Right cardiac atrium (tissue), 5 donors: ENCODE measurements around the gene ARIH2. TPM values are rescaled to one million over a fixed set of nuclear protein-coding genes. Genes with fewer than 3 reads are reported as not detected.

ENCODE experiments used
- ATAC-seq, 2 donors: fragments of 200-7000 bp; cut with Tn5 transposase; one replicate each; pipeline versions ENCODE4 v1.8.0 to v1.9.1; 2020; ENCODE audit warnings: moderate library complexity in 2 of 2, mild to moderate bottlenecking in 1 of 2
- DNase-seq, 3 donors: peaks; one replicate each; pipeline ENCODE4 v3.0.0-alpha.2; 2020
- H3K27ac ChIP-seq: one replicate; pipeline ENCODE4 v1.5.1; 2013; ENCODE audit warnings: mild to moderate bottlenecking, low read length, control low read depth, moderate library complexity
- H3K27me3 ChIP-seq: one replicate; pipeline ENCODE4 v1.6.1; 2013; ENCODE audit not compliant: control insufficient read depth, insufficient read depth
- H3K4me1 ChIP-seq: one replicate; pipeline ENCODE4 v1.6.1; 2013; ENCODE audit warnings: low read length; ENCODE audit not compliant: control insufficient read depth, insufficient read depth
- H3K4me3 ChIP-seq: one replicate; pipeline ENCODE4 v1.5.1; 2013; ENCODE audit warnings: low read length, control low read depth
- H3K9me3 ChIP-seq: one replicate; pipeline ENCODE4 v1.6.1; 2013; ENCODE audit warnings: low read length; ENCODE audit not compliant: control insufficient read depth
- WGBS: extraction: QIAGEN DNeasy Blood & Tissue Kit; methylation state at CpG from one replicate; pipeline ENCODE4 v1.1.7; 2013; 5-methylcytosine and 5-hydroxymethylcytosine counted together
- intact Hi-C, 4 donors: fragments of 100-400 bp; cut with DNase I; formaldehyde crosslinking; loops; one replicate each; pipeline versions ENCODE4 v1.11.0 to v1.14.0; 2022 to 2023
- polyA plus RNA-seq: library from polyadenylated mRNA; stranded (reverse); fragments of 200-250 nt; gene quantifications from one replicate; pipeline ENCODE4 v1.2.3, GENCODE V29; 2013
- total RNA-seq, 4 donors: library from RNA; stranded (reverse); fragmentation: NEBNext Ultra II Directional; extraction: Animal tissue kit (Norgen Biotek cat#: 25700); gene quantifications; one replicate each; pipeline ENCODE4 v1.2.1, GENCODE V29; 2021
- donor health status: healthy with polysubstance abuse.
- donor health status: DM: no; HTN: yes; CAD: no.
- donor health status: DM: no; HTN: no; CAD: no.
- donor health status: DM: no; HTN: yes; CAD: no; lungs with severe emphysema.
- donor health status: DM: yes; HTN: yes; CAD: no.

Gene ARIH2
- total and polyA plus RNA-seq, 5 donors: 62.2 to 122 (median 96.5) TPM

GRCh38 chr3:49021813-49022687 lies 103.4 kb downstream of the ARIH2 start, which contains the start of gene NDUFAF3:
Gene NDUFAF3, plus strand, starts transcription at chr3:49022121. Its CDS starts 24 bp downstream, at chr3:49022145.
- no peaks in the 10 kb centered on the region for H3K27me3 ChIP-seq
- peaks cover 8% of the 10 kb centered on the region for H3K4me1 ChIP-seq
- H3K27ac ChIP-seq: peak within 1 kb of the TSS; percentile 90
- DNase-seq (peak; percentile 93 to 98 (median 97)), ATAC-seq (peak; percentile 86 to 89)
- intact Hi-C loops: no loop called here
- WGBS: under 1% methylated on average over 83 of the region's 83 CpGs
- H3K9me3 ChIP-seq: no peaks in the 10 kb centered on the region
- peak within 1 kb of the TSS; percentile 56 for H3K4me3 ChIP-seq

GRCh38 chr3:49022688-49023171 lies 104.1 kb downstream of the ARIH2 start:
- WGBS: 26% methylated on average over 12 of the region's 12 CpGs
- H3K4me1 ChIP-seq: peaks cover 3% of the 10 kb centered on the region
- H3K27ac ChIP-seq: peak overlapping the region; percentile 90
- DNase-seq: peak in 1 of 3 donors; percentile 54
- intact Hi-C loops: no loop called here
- H3K4me3 ChIP-seq: peak overlapping the region; percentile 56
- H3K27me3 ChIP-seq: no peaks in the 10 kb centered on the region
- no peak for ATAC-seq
- no peaks in the 10 kb centered on the region for H3K9me3 ChIP-seq

DNA sequence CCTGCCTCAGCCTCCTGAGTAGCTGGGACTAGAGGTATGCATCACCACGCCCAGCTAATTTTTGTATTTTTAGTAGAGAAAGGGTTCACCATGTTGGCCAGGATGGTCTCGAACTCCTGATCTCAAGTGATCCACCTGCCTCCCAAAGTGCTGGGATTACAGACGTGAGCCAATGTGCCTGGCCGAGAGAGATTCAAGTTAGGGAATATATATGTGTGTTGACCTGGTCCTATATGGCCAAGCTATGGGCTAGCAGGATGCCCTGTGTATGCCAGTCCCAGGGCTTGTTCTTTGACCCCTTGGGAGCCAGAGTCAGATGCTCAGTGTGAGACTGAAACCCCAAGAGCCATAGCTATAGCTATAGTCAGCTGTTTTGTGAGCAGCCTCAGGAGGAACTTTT lies 105.1 kb downstream of the ARIH2 start:
- DNase-seq (peak in 1 of 3 donors; percentile 7), ATAC-seq (no peak)
- intact Hi-C loops: no loop called here
- Histone ChIP-seq H3K4me1 (peaks cover 10% of the 10 kb centered on the region), H3K9me3 (no peaks in the 10 kb centered on the region), H3K27ac (no peak overlapping the region), H3K27me3 (no peaks in the 10 kb centered on the region), H3K4me3 (no peak overlapping the region)
- 84% methylated on average over 4 of the region's 4 CpGs for WGBS

DNA sequence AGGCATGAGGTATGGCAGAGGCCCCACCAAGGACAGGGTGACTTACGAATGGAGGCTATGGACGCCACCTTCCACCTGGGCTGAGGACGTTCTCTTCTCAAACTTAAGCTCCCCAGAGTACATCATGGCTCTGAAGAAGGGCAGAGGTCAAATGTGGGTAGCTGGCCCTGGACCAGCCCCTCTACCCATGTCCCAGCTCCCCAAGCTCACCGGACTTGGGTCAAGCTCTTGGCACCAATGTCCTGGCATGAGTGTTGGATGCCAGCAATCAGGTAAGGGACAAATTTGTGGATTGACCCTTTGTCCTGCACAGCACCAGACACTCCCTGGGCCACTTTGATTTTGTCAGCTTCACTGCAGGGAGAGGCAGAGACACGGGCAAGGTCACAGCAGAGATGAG lies 105.8 kb downstream of the ARIH2 start:
- Histone ChIP-seq H3K4me1 (peaks cover 10% of the 10 kb centered on the region), H3K27me3 (no peaks in the 10 kb centered on the region), H3K27ac (no peak overlapping the region), H3K9me3 (no peaks in the 10 kb centered on the region), H3K4me3 (no peak overlapping the region)
- DNase-seq: peak in 1 of 3 donors; percentile 19
- ATAC-seq: no peak
- intact Hi-C loops: no loop called here
- whole genome bisulfite sequencing: 69% methylated on average over 5 of the region's 5 CpGs

DNA sequence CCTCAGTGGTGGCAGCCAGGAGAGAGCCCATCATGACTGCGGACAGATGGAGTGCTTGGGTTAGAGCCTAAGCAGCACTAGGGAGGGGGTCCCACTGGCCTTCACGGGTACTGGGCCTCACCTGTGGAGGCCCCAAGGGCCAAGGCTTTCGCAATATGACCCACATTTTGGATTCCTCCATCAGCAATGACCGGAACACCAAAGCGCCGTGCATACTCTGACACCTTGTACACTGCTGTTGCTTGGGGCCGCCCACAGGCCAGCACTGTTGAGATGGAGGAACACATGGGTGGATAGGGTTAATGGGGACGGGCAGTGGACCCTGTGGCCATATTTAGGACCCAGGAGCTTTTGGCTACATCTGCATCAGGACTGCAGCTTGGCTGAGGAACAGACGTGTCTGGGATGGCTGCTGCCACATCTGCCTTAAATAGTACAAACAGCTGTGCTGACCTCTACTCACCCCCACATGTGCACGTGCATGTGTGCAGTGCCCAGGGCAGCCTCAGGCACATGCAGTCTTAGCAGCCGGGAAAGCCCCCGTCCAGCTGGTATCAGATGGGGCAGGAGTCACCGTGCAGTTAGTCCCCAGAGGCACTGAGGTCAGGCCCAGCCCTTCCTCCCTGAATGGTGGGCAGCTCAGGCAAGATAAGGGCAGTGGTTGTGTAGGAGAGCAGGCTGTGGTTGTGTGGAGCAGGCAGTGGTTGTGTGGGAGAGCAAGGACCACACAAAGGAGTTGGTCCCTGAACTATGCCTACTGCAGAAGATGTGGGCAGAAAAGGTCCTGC lies 106.6 kb downstream of the ARIH2 start:
- Histone ChIP-seq H3K27ac (no peak overlapping the region), H3K27me3 (no peaks in the 10 kb centered on the region), H3K4me3 (no peak overlapping the region), H3K9me3 (no peaks in the 10 kb centered on the region), H3K4me1 (peaks cover 8% of the 10 kb centered on the region)
- ATAC-seq (no peak), DNase-seq (peak in 1 of 3 donors; percentile 41)
- WGBS: 57% methylated on average over 13 of the region's 13 CpGs
- intact Hi-C loops: no loop called here

DNA sequence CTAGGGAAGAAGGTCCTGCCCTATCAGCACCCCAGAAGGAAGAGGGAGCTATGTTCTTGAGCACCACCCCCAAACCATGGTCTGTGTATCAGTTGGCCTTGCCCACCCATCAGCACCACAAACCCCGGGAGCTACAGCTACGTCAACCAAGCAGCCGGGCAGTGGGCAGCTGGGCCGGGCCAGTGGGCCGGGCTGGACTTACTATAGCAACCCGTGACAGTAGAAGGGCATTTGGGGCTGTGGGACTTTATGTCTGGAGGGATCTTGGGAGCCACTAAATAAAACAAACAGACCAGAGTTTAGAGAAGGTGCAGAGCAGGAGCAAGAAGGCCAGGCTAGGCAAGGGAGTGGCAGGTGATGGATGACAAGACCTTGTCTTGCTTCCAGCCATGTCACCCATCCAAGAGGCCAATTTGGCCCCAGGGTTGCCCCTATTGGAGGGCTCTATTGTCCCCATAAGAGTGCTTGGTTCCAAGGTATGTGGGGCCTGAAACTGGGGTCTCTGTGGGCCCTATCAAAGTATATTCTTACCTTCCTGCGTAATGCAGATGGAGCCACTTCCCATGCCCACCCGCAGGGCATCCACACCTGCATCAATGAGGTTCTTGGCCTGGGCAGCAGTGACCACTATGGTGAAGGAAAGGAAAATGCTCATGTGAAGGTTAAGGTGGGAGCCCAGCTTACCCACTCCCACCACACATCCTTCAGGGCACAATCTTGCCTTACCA lies 107.3 kb downstream of the ARIH2 start:
- no peak overlapping the region for H3K27ac ChIP-seq
- H3K4me3 ChIP-seq: no peak overlapping the region
- peaks cover 8% of the 10 kb centered on the region for H3K4me1 ChIP-seq
- peak in 1 of 3 donors; percentile 31 for DNase-seq
- intact Hi-C loops: no loop called here
- 90% methylated on average over 8 of the region's 8 CpGs for WGBS
- no peak for ATAC-seq
- no peaks in the 10 kb centered on the region for H3K9me3 ChIP-seq
- H3K27me3 ChIP-seq: no peaks in the 10 kb centered on the region

GRCh38 chr3:49026536-49026935 lies 107.9 kb downstream of the ARIH2 start:
- Histone ChIP-seq H3K27ac (no peak overlapping the region), H3K27me3 (no peaks in the 10 kb centered on the region), H3K4me1 (peaks cover 8% of the 10 kb centered on the region), H3K9me3 (no peaks in the 10 kb centered on the region), H3K4me3 (no peak overlapping the region)
- ATAC-seq (no peak), DNase-seq (peak in 1 of 3 donors; percentile 32)
- intact Hi-C loops: no loop called here
- WGBS: 92% methylated on average over 3 of the region's 3 CpGs

- Histone ChIP-seq H3K4me1 (peaks cover 8% of the 10 kb centered on the region), H3K4me3 (no peak overlapping the region), H3K9me3 (no peaks in the 10 kb centered on the region), H3K27me3 (no peaks in the 10 kb centered on the region), H3K27ac (no peak overlapping the region)
- DNase-seq: no peak
- intact Hi-C loops: no loop called here
- ATAC-seq: no peak
- WGBS: 95% methylated on average over 9 of the region's 9 CpGs
Observed at GRCh38 chr3:49027634-49028033, 109.0 kb downstream of the ARIH2 start.

DNA sequence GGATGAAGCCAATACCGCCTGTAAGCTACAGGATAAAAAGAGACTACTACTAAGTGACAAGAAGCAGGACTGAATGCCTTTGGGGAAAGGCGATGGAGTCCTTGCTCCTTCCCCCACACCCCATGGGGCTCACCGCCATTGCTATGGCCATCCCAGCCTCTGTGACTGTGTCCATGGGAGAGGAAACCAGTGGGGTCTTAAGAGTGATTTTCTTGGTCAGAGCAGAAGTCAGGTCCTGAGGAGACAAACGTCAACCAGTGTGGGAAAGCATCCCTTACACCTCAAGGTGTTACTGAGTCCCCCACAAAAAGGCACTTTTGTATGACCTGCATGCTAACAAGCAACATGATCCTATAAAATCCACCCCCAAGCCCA lies 109.6 kb downstream of the ARIH2 start:
- 78% methylated on average over 4 of the region's 4 CpGs for WGBS
- H3K4me1 ChIP-seq: peaks cover 8% of the 10 kb centered on the region
- H3K27me3 ChIP-seq: no peaks in the 10 kb centered on the region
- H3K4me3 ChIP-seq: peak overlapping the region; percentile 66
- peak in 1 of 2 donors; percentile 0 for ATAC-seq
- DNase-seq: no peak
- H3K27ac ChIP-seq: peak overlapping the region; percentile 94
- intact Hi-C loops: no loop called here
- H3K9me3 ChIP-seq: no peaks in the 10 kb centered on the region

DNA sequence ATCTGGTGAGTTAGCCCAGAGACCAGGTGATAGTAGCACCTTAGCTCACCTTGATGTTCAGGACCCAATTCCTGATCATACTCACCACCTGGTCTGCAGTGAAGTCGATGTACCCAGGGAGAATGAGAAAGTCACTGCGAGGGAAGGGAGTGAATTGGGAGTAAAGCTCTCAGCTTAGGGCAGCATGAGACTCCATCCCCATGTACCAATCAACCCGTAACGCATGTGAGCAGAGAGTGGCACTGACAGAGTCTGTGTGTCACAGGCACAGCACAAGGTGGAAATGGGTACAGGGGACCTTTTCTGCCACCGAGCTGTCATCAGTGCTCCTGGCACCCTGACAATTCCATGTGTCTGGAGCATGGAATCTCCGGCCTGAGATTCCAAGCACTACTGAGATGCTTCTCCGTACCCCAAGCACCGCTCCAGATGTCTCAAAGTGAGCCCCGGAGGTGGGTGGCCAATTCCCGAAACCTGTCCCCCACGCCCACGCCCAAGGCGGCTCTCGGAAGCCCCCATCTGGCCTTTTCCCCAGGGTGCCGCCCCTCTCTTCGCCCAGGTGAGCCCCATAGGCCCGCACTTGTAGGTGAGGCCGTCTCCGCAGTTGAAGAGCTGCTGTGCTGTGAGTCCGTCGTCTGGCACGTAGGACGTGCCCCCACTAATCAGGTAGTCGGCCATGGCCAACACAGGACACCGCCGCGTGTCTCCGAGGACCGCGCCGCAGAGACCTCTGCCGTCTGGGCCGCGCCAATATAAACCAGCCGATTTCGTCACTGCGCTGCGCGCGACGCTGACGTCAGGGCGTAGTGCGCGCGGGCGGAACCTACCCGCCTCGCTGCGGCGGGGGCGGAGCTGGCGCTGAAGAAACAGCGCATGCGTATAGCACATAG lies 110.3 kb downstream of the ARIH2 start, which contains the start of gene IMPDH2:
Gene IMPDH2 (minus strand): TSS at position 726 of the 890 bp plus-strand sequence. CDS start 48 bp downstream, at position 678.
- DNase-seq: peak; percentile 94 to 98 (median 98)
- Histone ChIP-seq H3K4me1 (peaks cover 8% of the 10 kb centered on the region), H3K27ac (peak within 1 kb of the TSS; percentile 94), H3K9me3 (no peaks in the 10 kb centered on the region), H3K27me3 (no peaks in the 10 kb centered on the region), H3K4me3 (peak within 1 kb of the TSS; percentile 66)
- ATAC-seq: peak; percentile 92 to 94
- intact Hi-C loops: no loop called here
- 3% methylated on average over 55 of the region's 55 CpGs for WGBS
